ENCODE results near the gene MAP2K7.

GRCh38 chr19:7898967-7899366 lies 4.7 kb upstream of the MAP2K7 start:
- TF ChIP-seq CTCF (conservative IDR thresholded peaks at IDR 0.05 in 1 of 2, IDR thresholded peaks at IDR 0.05 in 1 of 2; ENCODE audit: low read depth in 1 of 2, low read length in 2 of 2): no peak
- no peak for TF ChIP-seq EZH2 (IDR thresholded peaks at IDR 0.05; ENCODE audit: low read length, missing control alignments)

Data from fibroblast of lung (primary cell).